ENCODE data around the gene EEF1AKMT3. TPM values are rescaled to one million over a fixed set of nuclear protein-coding genes. Genes with fewer than 3 reads are reported as not detected.

EEF1AKMT3 gene
- total and polyA plus RNA-seq, 9 of the 15 experiments (the other 6 are each of a cell fraction or from before 2014, with no cell fraction given): 4.1 to 17.2 (median 7.9) TPM

DNA sequence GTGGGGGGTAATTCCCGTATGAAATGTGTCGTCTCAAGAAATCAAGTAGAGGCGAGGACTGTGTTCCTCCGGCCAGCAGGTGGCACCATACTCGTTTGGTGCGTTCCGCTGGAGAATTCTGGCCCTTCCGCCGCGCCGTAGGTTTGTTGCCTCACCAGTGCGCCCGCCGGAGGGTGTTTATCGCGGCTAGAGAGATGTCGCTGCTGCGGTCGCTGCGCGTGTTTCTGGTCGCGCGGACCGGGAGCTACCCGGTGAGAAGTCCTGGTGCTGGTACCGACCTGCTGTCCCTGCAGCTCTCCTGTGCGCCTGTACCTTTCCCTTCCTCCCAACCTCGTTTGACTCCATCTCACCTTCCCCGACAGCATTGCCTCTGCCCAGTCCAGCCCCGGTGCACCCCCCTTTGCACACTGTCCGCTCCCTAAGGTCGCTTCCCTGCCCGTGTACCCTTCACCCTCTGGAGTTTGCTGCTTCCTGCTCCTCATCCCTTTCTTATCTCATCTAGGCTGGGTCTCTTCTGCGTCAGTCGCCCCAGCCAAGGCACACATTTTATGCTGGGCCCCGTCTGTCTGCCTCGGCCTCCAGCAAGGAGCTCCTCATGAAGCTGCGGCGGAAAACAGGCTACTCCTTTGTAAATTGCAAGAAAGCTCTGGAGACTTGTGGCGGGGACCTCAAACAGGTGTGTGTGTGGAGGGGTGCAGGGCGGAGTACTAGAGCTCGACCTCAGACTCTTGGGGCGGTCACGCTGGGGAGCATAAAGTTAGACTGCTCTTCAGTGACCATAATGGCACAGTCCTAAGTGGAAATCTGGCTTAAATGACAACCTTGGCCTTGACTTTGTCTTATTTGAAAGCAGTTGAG, 10.4 kb downstream of the EEF1AKMT3 start, which contains the start of gene TSFM (continued):
- TF ChIP-seq, protein P1, sequence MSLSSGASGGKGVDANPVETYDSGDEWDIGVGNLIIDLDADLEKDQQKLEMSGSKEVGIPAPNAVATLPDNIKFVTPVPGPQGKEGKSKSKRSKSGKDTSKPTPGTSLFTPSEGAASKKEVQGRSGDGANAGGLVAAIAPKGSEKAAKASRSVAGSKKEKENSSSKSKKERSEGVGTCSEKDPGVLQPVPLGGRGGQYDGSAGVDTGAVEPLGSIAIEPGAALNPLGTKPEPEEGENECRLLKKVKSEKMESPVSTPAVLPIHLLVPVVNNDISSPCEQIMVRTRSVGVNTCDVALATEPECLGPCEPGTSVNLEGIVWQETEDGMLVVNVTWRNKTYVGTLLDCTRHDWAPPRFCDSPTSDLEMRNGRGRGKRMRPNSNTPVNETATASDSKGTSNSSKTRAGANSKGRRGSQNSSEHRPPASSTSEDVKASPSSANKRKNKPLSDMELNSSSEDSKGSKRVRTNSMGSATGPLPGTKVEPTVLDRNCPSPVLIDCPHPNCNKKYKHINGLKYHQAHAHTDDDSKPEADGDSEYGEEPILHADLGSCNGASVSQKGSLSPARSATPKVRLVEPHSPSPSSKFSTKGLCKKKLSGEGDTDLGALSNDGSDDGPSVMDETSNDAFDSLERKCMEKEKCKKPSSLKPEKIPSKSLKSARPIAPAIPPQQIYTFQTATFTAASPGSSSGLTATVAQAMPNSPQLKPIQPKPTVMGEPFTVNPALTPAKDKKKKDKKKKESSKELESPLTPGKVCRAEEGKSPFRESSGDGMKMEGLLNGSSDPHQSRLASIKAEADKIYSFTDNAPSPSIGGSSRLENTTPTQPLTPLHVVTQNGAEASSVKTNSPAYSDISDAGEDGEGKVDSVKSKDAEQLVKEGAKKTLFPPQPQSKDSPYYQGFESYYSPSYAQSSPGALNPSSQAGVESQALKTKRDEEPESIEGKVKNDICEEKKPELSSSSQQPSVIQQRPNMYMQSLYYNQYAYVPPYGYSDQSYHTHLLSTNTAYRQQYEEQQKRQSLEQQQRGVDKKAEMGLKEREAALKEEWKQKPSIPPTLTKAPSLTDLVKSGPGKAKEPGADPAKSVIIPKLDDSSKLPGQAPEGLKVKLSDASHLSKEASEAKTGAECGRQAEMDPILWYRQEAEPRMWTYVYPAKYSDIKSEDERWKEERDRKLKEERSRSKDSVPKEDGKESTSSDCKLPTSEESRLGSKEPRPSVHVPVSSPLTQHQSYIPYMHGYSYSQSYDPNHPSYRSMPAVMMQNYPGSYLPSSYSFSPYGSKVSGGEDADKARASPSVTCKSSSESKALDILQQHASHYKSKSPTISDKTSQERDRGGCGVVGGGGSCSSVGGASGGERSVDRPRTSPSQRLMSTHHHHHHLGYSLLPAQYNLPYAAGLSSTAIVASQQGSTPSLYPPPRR (CRISPR knock-in tag; IDR thresholded peaks at IDR 0.05; ENCODE audit: borderline replicate concordance): no peak
- TF ChIP-seq ZC3H4 (CRISPR knock-in tag; IDR thresholded peaks at IDR 0.05; ENCODE audit: borderline replicate concordance): no peak
- peak; percentile 97 for TF ChIP-seq RBBP5 (IDR thresholded peaks at IDR 0.05; ENCODE audit: borderline replicate concordance, insufficient read depth, low read length, poor library complexity, severe bottlenecking)
- no peak for TF ChIP-seq ZNF224 (CRISPR knock-in tag; IDR thresholded peaks at IDR 0.05)
- TF ChIP-seq BMI1 (IDR thresholded peaks at IDR 0.05; ENCODE audit: low read length): no peak
- TF ChIP-seq RBM34 (IDR thresholded peaks at IDR 0.05; ENCODE audit: borderline replicate concordance, insufficient read depth, low read length): no peak
- TF ChIP-seq SMARCC2 (IDR thresholded peaks at IDR 0.05; ENCODE audit: low read depth): no peak
- no peak for TF ChIP-seq ZEB2 (IDR thresholded peaks at IDR 0.05)
- TF ChIP-seq SNIP1 (IDR thresholded peaks at IDR 0.05; ENCODE audit: low read depth): 0 out of 2 replicates have a peak, but pooled peaks have one; percentile 56
- TF ChIP-seq, protein P2, sequence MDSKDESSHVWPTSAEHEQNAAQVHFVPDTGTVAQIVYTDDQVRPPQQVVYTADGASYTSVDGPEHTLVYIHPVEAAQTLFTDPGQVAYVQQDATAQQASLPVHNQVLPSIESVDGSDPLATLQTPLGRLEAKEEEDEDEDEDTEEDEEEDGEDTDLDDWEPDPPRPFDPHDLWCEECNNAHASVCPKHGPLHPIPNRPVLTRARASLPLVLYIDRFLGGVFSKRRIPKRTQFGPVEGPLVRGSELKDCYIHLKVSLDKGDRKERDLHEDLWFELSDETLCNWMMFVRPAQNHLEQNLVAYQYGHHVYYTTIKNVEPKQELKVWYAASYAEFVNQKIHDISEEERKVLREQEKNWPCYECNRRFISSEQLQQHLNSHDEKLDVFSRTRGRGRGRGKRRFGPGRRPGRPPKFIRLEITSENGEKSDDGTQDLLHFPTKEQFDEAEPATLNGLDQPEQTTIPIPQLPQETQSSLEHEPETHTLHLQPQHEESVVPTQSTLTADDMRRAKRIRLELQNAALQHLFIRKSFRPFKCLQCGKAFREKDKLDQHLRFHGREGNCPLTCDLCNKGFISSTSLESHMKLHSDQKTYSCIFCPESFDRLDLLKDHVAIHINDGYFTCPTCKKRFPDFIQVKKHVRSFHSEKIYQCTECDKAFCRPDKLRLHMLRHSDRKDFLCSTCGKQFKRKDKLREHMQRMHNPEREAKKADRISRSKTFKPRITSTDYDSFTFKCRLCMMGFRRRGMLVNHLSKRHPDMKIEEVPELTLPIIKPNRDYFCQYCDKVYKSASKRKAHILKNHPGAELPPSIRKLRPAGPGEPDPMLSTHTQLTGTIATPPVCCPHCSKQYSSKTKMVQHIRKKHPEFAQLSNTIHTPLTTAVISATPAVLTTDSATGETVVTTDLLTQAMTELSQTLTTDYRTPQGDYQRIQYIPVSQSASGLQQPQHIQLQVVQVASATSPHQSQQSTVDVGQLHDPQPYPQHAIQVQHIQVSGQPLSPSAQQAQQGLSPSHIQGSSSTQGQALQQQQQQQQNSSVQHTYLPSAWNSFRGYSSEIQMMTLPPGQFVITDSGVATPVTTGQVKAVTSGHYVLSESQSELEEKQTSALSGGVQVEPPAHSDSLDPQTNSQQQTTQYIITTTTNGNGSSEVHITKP (IDR thresholded peaks at IDR 0.05; ENCODE audit: partially characterized antibody): peak; percentile 54
- TF ChIP-seq IFI16 (CRISPR knock-in tag; IDR thresholded peaks at IDR 0.05): no peak
- peak in 1 of 2 experiments; percentile 87; a peak in 2 of 3 replicates for TF ChIP-seq CBX3 (IDR thresholded peaks at IDR 0.05; ENCODE audit: borderline replicate concordance in 1 of 2, low read length in 2 of 2)
- peak; percentile 97 for TF ChIP-seq PHF20 (IDR thresholded peaks at IDR 0.05; ENCODE audit: partially characterized antibody)
- TF ChIP-seq KLF6 (CRISPR knock-in tag; IDR thresholded peaks at IDR 0.05; ENCODE audit: borderline replicate concordance): no peak
- peak; percentile 90; the same call in 1 of the 2 replicates for TF ChIP-seq FOXP1 (CRISPR knock-in tag; IDR thresholded peaks at IDR 0.05)
- no peak for TF ChIP-seq MEF2A (IDR thresholded peaks at IDR 0.05; ENCODE audit: control insufficient read depth, low read depth, low read length)
- peak; percentile 70 to 93 for TF ChIP-seq MAZ (CRISPR knock-in tag; conservative IDR thresholded peaks at IDR 0.05 in 1 of 2, IDR thresholded peaks at IDR 0.05 in 1 of 2)

Data from K562 (cell line).